Right forelimb (tissue), 1 donor: ENCODE data around the gene ENDOD1.

Experiments
- DNase-seq: peaks from one replicate; pipeline ENCODE4 v3.0.0-alpha.2; 2018

ENDOD1 gene

GRCh38 chr11:95078526-95078925 lies 11.1 kb upstream of the ENDOD1 start:
- no peak for DNase-seq

GRCh38 chr11:95081010-95081409 lies 8.6 kb upstream of the ENDOD1 start:
- no peak for DNase-seq

- no peak for DNase-seq
Measured at GRCh38 chr11:95081412-95081811, 8.2 kb upstream of the ENDOD1 start.

GRCh38 chr11:95082576-95083001 lies 7.1 kb upstream of the ENDOD1 start:
- DNase-seq = no peak

GRCh38 chr11:95084509-95084908 lies 5.1 kb upstream of the ENDOD1 start:
- DNase-seq = no peak

- DNase-seq = no peak
Measured at GRCh38 chr11:95085117-95085816, 4.4 kb upstream of the ENDOD1 start.

GRCh38 chr11:95086151-95086550 lies 3.5 kb upstream of the ENDOD1 start:
- DNase-seq = no peak

DNA sequence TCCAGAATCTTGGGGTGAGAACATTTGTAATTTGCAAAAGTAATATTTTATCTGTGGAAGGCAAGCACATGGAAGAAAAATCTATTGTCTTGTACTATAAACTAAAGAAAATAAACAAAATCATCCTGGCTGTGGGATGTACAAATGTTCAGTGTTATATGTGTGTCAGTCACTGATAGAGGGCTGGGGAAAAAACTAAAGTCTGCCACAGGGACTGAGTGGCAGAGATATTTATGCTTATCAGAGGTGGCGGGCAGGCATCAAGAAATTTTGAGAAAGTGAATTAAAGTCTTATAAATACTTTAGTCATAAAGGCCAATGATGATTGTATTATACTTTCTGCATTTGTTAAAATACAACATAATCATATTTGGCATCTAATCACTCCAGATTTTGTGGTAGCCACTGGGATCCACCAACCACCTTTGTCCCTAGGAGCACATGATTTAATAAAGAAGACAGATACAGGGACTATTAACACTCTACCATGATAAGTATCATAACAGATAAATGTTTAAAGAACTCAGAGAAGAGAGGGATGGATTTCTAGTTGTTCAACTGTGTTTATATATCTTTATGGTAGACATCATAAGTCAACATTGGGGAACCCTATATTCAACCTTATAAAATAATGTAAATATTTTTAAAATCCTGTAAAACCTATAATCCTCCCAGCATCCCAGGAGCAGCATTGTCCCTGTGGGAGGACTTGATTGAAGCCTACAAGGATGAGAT lies 2.6 kb upstream of the ENDOD1 start:
- no peak for DNase-seq

DNA sequence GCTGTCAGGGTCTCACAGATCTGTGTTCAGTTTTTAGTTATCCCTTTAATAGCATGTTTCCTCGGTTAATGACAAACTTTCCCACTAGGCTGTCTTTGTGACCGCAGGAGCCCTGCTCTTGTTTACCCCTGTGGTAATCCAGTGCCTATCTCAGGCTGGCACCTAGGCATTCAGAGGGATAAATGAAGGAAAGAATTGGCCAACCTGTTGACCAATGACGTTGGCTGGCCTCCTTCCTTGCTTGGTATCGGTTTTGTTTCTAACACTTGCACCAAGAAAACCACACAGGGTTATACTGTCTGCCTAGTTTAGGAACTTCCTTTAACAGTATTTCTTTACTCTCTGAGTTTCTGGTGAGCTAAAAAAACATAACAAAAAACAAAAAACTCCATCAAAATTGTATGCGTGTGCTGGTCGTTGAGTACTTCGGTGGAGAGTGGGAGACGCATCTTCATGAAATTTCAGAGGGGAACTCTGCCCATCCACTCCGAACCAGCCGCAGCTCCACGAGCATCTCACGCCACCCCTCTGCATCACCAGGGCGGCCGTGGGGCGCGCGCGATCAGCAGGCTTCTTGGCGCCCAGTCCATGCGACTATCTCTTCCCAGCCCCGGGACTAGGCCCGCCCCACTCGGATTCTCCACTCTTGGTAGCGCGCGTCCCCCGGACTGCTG lies 563 bp upstream of the ENDOD1 start:
- DNase-seq = no peak

DNA sequence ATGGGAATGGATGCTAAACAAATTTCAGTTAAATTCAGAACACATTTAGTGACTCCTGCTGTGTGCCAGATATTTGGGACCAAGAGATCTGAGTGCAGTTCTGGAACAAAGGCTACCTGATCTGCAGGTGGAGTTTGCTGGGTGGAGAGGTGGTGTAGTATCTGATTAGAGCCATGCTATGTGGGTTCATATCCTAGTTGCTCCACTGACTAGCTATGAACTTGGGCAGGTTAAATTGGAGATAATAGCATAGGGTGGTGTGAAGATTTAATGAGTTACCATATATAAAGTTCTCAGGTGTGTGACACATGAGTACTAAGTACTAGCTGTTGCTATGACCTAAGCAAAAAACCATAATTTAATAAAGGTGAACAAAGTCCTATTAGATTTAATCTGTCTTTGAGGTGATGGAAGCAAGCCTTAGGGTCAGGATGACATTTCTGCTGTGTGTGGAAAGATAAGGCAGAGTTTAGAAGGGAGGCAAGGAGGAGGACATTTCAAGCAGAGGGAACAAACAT lies 2.1 kb downstream of the ENDOD1 start:
- no peak for DNase-seq

DNA sequence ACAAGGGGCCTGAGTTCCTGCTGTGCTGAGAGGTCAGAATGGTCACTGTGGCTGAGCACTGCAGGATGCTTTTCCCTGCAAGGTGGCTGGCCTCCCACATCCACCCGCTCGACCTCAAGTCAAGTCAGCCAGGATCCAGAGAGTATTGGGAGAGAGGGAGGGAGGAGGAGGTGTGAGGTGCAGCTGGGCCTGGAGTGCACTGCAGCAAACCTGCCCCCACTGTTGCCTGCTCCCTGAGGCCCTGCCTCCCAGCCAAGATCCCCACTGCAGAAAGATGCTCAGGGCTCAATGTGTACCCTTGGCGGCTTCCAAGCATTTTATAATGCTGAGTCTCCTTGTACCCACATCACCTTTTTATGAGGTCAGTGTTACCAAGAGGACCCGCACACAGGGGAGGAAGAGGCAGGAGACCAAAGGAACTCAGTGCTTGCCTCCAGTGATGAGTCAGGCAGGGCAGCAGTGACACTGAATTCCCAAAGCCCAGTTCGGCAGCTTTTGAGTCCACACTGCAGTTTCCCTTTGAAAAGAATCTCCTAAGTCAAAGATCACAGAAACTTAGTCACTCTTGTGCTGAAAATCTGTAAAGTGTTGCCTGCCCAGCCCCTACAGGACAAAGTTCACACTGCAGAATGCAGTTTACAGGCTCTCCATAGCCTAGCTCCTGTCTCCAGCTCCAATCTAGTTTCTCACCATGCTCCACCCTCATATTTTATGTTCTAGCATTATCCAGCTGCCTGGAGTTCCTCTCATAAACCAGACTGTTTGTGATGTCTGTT lies 3.1 kb downstream of the ENDOD1 start:
- DNase-seq = no peak

GRCh38 chr11:95093548-95093947 lies 3.9 kb downstream of the ENDOD1 start:
- no peak for DNase-seq

DNA sequence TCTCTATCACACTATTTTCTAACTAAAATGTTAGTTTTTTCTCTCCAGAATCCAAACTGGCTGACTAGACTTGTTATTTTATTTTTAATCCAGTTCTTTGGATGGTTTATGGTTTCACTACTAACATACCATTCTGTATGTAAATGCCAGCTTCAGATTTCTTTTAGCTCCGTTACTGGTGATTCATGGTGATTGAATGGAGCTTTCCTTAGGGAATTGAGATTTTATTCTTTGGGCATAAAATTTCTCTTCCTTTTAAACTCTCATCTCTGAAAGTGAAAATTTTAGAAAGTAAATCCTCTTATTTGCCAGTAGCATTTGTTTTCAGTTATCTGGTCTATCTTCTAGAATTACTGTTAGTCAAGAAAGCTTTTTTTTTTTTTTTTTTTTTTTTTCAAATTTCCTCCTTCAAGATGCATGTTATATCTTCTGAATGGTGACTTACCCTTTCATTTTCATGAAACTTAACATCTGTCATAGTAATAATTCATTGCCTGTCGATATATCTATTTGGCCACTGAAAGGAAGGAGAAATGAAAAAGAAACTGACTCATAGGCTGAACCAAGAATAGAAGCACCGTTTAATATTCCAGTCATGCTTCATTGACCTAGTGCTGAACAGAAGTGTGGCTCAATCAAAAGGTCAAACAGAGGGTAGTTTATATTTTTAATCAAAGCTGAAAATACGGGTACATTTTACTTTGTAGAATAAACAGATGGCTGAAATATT lies 6.4 kb downstream of the ENDOD1 start:
- no peak for DNase-seq

DNA sequence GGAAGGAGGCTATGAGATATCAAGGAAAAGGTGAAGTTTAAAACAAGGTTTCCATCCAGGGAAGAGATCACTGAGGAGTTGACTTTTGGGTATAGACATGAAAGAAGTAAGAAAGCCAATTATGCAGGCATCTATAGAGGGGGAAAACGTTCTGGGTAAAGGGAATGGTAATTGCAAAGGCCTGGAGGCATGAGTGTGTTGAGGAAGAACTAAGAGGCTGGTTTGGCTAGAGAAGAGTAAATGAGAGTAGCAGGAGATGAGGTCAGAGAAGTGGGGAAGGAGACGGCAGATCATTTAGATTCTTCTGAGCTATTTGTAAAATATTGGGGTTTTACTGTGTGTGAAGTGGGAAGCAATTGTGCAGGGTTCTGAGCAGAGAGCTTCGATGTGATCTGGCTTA lies 7.6 kb downstream of the ENDOD1 start:
- no peak for DNase-seq

DNA sequence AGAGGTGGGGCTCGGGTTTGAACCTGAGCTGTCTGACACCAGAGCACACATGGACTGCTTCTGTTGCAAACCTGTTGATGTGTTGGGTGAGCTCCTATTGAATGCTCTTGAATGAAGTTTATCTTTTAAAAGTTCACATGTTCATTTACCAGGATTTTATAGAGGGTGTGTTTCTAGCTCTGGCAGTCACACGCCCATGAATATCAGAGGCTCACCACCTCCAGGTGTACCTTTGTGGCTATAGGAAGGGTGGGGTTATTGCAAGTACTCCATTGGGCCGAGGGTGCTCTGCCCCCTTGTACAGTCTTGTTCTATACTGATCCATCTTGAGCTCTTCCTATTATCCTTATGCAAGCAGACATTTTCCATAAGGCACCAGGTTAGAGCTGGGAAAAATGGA lies 9.2 kb downstream of the ENDOD1 start:
- DNase-seq = no peak

GRCh38 chr11:95100191-95100648 lies 10.6 kb downstream of the ENDOD1 start:
- no peak for DNase-seq

DNA sequence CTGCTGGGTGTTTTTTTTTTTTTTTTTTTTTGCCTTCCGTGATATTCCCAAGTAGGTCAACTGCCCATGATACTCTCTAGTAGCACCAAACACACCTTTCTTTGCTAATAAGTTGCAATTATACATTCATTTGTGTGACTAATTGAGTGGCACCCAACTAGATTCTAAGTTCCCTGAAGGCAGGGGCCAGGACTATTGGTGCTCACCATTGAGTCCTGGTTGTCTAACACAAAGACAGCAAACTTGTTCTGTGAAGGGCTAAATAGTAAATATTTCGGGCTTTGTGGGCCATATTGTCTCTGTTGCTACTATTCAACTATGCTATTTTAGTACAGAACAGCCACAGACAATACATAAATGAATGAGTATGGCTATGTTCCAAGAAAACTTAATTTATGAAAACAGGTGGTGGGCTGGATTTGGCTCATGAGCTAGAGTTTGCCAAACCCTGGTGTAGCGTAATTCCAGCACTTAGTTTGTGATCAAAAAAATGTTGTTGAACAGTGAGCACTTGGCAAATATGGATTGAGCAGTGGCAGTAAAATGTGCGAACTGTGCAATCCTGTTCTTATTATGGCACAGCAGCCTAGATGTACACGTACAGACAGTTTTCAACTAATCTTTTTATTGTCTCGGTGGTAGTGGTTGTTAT lies 11.3 kb downstream of the ENDOD1 start:
- no peak for DNase-seq

DNA sequence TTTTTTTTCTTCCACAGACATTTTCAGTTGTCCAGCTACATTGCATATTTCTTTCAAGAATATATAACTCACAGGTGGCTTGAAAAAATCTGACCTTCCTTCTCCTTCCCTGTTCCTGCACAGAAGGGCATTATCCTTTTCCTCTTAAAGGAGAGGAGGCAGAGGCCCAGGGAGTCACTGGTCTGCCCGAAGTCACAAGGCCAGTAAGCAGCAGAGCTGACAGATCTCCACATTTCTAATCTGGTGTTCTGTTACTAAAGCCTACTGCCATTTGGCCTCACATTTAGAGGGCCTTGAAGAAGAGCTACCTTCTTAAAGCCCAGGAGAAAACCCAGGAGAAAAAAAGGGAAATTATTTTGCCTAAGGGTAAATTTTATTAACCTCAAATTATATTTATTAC lies 12.3 kb downstream of the ENDOD1 start:
- no peak for DNase-seq

DNA sequence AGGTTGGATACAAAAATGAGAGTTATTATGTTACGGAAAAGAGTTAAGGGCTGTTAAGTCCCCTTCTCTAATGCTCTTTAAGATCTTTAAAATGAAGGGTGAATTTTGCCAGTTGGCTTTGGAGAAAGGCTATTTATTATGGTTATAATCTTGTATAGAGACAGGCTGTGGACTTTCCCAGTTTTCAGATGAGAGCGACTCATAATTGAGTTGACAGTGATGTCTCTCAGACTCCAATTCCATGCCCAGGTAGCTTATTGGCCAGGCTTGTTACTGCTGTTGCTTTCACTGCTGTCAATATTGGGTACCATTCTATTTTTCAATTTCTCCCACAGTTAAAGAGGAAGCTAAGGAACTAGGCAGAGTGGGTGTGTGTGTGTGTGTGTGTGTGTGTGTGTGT lies 13.1 kb downstream of the ENDOD1 start:
- no peak for DNase-seq

DNA sequence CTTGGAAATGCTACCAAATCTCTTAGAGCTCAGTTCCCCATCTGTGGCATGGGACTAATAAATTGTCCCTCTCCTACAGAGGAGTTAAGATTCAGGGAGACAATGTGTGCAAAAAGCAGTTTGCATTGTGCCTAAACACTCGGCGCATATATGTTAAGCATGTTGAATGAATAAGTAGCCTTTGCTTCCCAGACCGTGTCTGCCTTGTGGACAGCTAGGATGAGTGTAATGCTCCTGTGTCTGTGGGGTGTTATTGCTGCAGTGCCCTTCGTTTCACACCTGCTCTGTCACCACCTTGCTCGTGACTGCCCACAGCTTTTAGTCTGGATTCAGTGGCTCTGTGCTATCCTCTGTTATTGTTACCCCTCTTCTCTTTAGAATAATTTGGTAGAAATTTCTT lies 14.1 kb downstream of the ENDOD1 start:
- DNase-seq = no peak

DNA sequence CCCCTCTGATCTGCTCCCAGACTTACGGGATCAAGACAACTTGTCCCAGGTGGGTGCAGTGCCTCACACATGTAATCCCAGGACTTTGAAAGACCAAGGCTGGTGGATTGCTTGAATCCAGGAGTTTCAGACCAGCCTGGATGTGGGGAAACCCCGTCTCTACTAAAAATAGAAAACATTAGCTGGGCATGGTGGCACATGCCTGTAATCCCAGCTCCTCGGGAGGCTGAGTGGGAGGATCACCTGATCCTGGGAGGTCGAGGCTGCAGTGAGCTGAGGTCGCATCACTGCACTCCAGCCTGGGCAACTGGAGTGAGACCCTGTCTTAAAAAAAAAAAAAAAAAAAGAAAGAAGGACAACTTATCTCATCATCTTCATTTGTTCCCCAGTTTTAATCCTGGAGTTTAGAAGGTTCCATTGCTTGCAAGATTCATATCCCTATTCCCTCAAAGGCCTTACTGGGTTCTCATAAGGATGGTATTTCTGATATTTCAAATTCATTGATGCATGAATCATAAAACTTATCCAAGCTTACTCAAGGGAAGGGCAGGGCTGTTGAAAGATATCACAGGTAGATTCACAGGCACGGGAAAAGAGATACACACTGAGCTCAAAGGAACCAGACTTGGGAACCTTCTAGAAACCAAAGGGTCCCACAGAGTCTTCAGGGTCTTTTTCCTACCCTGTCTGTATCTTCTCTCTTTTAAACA lies 14.6 kb downstream of the ENDOD1 start:
- DNase-seq = no peak
